Stimulated activated CD4-positive, alpha-beta T cell treated with anti-CD3 and anti-CD28 coated beads, Interleukin-2, amount 100 ng/mL, for 4 hours (primary cell): ENCODE results near the gene SNED1.

Experiments
- DNase-seq: peaks from one replicate; pipeline ENCODE4 v3.0.0-alpha.2; 2020; ENCODE audit warnings: low read depth

Gene SNED1

GRCh38 chr2:240960309-240960970 lies 38.0 kb upstream of the SNED1 start:
- no peak for DNase-seq

- DNase-seq = no peak
Measured at GRCh38 chr2:240960971-240961876, 37.2 kb upstream of the SNED1 start.

GRCh38 chr2:240961910-240962299 lies 36.5 kb upstream of the SNED1 start:
- no peak for DNase-seq

GRCh38 chr2:240962300-240963064 lies 35.9 kb upstream of the SNED1 start:
- no peak for DNase-seq

GRCh38 chr2:240963065-240963867 lies 35.2 kb upstream of the SNED1 start:
- DNase-seq = no peak

GRCh38 chr2:240963868-240964703 lies 34.3 kb upstream of the SNED1 start:
- DNase-seq = no peak

GRCh38 chr2:240964704-240965295 lies 33.6 kb upstream of the SNED1 start:
- no peak for DNase-seq

GRCh38 chr2:240965296-240965904 lies 33.0 kb upstream of the SNED1 start:
- no peak for DNase-seq

- DNase-seq = no peak
Measured at GRCh38 chr2:240965905-240966456, 32.4 kb upstream of the SNED1 start.

GRCh38 chr2:240966457-240966905 lies 31.9 kb upstream of the SNED1 start:
- no peak for DNase-seq

- DNase-seq = no peak
Measured at GRCh38 chr2:240966906-240967680, 31.3 kb upstream of the SNED1 start.

- no peak for DNase-seq
Measured at GRCh38 chr2:240967681-240968621, 30.5 kb upstream of the SNED1 start.

GRCh38 chr2:240968731-240969624 lies 29.4 kb upstream of the SNED1 start:
- DNase-seq = no peak

- DNase-seq = no peak
Measured at GRCh38 chr2:240970104-240970503, 28.3 kb upstream of the SNED1 start.

- no peak for DNase-seq
Measured at GRCh38 chr2:240970816-240971215, 27.6 kb upstream of the SNED1 start.

GRCh38 chr2:240972201-240972600 lies 26.2 kb upstream of the SNED1 start:
- DNase-seq = no peak
